DMS 273 (cell line): ENCODE results near the gene SLC35F4.
"Not testable (repeated sequence)": the region's sequence is repeated elsewhere in the genome, so short reads cannot be mapped to it uniquely, and the experiment has no call there.

Source experiments
- DNase-seq: peaks from one replicate; lab custom pipeline; 2025; ENCODE audit not compliant: unreplicated experiment; lab: John Stamatoyannopoulos, UW

The SLC35F4 gene

DNA sequence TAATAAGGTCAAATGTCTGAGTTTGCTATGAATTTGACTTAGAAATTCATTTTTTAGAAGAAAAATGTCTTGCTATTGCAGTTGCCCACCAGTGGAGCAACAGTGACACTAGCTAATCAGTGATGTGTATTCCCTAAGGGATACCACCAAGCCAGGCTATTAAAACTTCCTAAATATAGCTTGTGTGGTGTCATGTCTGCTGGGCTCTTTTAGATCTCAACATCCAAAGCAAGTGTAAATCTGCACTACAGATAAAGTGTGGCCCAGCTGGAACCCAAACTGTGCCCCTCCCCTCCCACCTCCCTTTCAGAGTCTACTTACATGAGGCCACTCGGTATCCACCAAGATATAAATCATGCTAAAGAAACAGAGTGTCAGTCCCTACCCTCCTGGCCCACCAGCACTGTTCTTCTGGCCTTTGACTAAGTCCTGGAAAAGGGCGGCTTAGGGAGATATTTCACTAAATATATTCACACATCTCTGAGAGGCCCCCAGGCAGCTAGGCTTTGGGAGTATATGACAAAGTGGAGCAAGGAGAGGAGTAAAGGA, 53.8 kb downstream of the SLC35F4 start:
- no peak for DNase-seq

GRCh38 chr14:57809808-57810207, 56.1 kb downstream of the SLC35F4 start:
- DNase-seq = no peak

DNA sequence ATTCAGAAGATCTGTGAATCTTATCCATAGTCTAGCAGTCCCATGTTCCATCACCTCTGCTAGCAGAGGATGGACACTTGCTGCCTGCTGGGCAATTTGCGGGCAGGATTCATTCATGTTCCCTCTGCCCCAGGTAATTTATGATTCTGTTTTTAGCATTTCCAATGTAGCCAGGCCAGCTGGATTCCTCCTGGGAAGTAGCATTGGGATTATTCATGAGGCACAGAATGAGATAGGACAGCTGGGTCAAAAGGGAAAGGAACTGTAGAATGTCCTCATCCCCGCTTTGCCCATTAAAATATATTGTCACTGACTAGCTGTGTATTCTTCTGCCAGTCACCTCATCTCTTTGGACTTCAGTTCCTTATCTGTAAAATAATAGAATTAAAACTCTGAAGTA, 68.7 kb downstream of the SLC35F4 start:
- peak; percentile 14 for DNase-seq

GRCh38 chr14:57796556-57796955, 69.3 kb downstream of the SLC35F4 start:
- DNase-seq = peak; percentile 68

GRCh38 chr14:57785058-57785457, 80.8 kb downstream of the SLC35F4 start:
- no peak for DNase-seq

DNA sequence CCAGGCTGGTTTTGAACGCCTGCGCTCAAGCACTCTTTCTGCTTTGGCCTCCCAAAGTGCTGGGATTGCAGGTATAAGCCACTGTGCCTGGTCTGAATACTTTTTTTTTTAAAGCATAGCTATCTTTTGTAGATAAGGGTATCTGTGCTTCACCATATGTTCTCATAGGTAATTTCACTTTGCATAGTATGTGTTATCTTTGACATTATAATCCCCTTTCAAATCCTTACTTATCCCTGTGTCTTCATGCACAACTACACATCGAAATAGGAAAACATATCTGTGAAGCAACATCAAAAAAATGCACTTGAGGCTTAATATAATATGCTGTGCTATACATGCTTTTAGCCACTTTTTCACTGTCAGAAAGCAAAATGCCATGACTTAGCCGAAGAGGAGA, 94.1 kb downstream of the SLC35F4 start:
- DNase-seq = no peak

GRCh38 chr14:57769863-57770523, 95.9 kb downstream of the SLC35F4 start:
- DNase-seq = no peak

- DNase-seq = no peak
These were observed 104.1 kb downstream of the SLC35F4 start for GRCh38 chr14:57761800-57762199.

DNA sequence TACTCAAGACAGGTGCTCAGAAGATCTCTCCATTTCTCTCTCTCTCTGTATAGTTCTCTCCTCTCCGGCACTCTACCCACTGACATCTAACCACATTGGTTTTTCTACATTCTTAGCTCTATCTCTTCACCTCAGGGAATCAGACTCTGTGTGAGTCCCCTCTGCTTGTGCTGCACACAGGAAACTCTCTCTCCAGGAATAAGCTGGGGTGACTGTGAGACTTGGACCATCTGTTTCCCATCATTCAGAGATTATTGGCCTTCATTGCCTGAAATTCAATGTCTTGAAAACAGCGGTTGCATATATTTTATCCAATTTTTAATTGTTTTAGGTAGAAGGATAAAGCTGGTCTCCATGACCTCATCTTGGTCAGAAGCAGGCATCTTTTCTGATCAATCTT, 105.0 kb downstream of the SLC35F4 start:
- DNase-seq = no peak

DNA sequence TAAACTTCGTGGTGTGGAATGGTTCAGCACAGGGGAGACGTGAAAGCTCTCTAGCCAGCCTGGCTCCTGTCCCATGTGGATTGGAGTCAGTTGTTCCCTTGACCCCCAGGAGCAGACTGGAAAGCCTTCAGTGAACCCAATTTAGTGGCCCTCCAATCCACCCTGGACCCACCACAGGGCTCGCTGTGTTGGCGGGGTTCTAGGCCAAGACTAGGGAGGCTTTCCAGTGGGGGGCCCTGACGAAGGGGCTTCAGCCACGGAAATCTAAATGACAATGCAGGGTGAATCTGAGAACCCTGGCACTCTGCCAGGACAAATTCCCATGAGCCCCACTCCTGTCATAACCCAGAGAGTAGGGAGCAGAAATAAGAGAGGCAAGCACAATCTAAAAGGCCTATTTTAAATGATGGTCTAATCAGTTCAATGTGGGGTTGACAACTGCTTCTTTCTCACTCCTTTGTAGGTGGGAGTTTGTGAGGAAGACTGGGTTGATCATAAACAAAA, 110.8 kb downstream of the SLC35F4 start:
- DNase-seq = peak; percentile 12

DNA sequence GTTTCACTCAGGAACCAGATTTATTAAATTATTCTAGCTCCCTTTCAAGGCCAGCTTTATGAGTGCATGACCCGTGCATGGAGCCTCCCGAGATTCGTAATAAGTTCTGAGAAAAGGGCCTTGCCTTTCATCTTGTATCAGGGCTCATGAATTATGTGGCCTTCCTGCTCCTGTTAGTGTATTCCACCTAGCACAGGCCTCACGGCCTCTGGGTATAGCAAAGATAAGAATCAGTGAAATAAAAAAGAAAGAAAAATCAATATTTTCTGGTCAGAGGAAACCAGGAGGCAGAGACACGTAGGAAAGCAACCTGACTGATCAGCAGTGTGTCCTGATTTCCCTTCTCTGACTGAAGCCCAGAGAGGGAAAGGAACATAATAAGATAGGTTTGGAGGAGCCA, 111.4 kb downstream of the SLC35F4 start:
- no peak for DNase-seq

- no peak for DNase-seq
These were observed 112.1 kb downstream of the SLC35F4 start for GRCh38 chr14:57753821-57754220.

- DNase-seq = not testable (repeated sequence)
These were observed 113.7 kb downstream of the SLC35F4 start for GRCh38 chr14:57752142-57752695.

GRCh38 chr14:57751400-57751799, 114.5 kb downstream of the SLC35F4 start:
- no peak for DNase-seq

- DNase-seq = no peak
These were observed 116.6 kb downstream of the SLC35F4 start for GRCh38 chr14:57749267-57749666.

GRCh38 chr14:57748279-57748678, 117.6 kb downstream of the SLC35F4 start:
- no peak for DNase-seq

GRCh38 chr14:57747036-57747435, 118.9 kb downstream of the SLC35F4 start:
- no peak for DNase-seq

DNA sequence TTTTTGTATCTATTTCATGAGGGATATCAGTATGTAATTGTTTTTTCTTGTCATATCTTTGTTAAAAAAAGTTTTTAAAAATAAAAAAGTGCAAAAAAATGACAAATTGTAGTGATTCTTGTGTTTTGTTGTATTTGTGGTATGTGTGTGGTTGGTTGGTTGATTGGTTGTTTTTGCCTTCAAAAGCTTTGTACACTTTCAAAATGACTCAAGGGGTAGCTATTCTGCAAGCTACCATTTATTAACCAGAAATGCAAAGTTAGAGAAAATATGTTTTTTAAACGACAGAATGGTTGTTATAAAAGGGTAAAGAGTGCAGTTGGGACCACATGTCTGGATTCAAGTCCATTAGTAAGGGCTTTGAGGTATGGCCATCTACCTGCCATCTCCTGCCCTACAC, 119.3 kb downstream of the SLC35F4 start:
- no peak for DNase-seq

- no peak for DNase-seq
These were observed 126.4 kb downstream of the SLC35F4 start for GRCh38 chr14:57739516-57739915.

GRCh38 chr14:57737598-57737997, 128.3 kb downstream of the SLC35F4 start:
- no peak for DNase-seq

DNA sequence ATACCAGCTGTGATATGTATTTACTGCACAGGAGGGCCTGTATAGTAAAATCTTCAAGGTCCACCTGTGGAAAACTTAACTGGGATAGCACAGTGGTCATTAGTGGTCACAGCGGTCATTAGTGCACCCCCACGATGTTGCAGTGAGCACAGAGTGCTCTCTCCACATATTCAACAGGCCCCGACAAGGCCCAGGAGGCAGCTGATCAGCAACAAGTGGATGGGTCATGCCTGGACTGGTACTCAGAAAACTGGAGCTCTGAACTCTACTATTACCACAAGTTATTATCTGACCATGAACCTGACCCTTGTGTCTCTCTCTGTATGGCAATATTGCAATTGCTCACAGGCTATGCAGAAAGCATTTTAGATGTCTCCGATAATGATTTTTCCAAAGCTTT, 129.5 kb downstream of the SLC35F4 start:
- no peak for DNase-seq

- DNase-seq = peak; percentile 86
These were observed 130.6 kb downstream of the SLC35F4 start for GRCh38 chr14:57735276-57735675.
